ENCODE results near the gene SEMA6A.
"Not testable (repeated sequence)": the region's sequence is repeated elsewhere in the genome, so short reads cannot be mapped to it uniquely, and the experiment has no call there.

Gene SEMA6A

DNA sequence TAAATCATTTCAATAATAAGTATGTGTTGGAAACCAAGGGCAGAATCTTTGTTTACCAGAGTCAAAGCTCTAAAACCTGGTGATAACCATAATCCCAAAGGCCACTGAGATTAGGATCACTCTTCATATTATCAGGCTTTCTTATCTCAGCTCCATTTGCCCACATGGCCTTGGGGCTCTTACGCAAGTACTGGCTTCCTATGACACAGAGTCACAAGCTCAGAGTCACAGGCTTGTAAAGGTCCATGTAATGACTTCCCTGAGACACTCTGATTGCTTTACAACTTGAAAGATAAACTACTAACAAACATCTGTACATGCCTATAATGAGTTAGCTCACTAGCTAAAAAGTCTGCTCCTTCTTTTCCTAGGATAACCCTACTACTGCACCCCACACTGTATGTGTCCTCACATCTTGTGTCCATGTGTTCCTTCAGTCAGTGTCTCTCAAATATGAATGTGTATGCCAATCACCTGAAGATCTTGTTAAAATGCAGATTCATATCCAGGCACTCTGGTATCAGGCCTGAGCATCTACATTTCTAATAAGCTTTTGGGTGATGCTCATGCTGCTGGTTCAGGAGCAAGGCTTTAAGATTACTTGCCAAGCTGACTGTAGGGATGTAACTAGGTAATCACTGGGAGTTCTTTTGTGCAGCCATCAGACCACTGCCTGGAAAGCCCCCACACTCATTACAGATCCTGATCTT lies 28.4 kb downstream of the SEMA6A start:
- DNase-seq: no peak

DNA sequence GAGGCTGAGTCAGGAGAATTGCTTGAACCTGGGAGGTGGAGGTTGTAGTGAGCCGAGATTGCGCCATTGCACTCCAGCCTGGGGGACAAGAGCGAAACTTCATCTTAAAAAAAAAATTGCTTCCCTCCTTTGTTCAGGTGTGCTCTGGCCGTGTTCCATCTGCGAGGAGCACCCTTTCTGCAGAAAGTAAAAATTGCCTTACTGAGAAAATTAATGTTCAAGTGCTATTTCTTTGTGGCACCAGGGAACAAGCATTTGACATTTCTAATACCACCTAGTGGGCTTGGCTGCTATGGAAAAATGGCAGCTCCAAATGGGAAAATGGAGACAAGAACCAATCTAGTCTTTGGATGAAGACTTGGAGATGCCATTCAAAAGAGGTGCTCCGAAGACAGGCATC lies 29.2 kb downstream of the SEMA6A start:
- not testable (repeated sequence) for DNase-seq

DNA sequence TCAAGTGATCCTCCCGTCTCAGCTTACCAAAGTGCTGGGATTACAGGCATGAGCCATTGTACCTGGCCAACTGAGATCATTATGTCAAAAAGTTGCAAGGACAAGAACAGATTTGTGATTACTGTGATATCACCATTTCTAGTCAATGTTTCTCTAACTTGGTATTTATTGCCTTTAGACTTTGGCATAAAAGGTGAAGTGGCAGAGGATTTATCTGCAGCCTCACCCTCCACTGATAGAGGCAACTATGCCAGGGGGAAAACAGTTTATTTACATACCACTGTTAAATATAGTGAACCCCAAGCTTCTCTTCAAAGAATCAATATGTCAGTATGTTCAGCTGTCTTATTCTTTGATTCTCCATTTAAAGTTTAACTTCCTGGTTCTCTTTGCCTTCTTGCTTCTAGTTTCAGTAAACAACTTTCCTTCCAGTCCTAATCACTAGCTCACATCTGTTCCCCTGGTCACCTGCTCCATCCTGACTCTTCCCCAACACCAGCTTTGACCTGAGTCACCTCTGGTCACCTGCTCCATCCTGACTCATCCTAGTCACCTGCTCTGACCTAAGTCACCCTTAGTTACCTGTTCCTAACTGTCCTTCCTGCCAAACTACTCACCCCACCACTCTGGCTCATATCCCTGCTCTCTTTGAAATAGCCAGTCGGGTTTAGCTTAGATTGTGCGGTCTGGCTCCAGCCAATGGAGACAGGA lies 29.9 kb downstream of the SEMA6A start:
- no peak for DNase-seq

DNA sequence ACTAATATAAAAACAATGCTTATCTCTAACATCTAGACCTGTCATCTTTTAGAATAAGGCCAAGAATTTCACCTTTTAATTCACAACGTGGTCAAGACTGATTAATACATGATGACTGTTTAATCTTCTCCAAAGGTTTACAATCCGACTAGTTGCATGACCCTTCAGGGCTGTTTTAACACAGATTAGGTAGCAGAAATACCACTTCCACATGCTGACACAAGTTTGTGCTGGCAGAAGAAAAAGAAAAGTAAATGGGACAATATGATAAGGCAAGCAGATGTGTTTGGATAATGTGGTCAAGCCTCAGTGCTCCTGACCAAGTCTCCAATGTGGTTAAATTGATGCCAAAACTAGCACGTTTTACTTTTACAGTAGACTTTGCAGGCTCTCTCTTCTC lies 31.1 kb downstream of the SEMA6A start:
- DNase-seq: no peak

DNA sequence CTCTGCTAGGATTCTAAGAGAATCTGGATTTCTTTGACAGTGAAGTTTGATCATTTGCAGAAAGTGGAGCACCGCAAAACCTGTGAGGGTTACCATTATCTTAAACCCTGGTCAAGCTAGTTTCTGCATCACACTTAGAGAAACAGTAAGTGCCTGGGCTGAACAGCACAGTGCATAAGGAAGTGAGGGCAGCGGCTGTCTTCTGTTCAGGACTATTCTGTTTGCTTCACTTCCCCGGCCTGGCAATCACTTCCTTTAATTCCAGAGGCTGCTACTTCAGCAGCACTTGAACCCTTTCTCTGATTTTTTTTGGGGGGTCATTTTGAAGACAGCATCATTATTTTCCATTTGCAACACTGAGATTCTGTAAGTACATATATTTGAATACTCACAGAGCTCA lies 32.0 kb downstream of the SEMA6A start:
- no peak for DNase-seq

DNA sequence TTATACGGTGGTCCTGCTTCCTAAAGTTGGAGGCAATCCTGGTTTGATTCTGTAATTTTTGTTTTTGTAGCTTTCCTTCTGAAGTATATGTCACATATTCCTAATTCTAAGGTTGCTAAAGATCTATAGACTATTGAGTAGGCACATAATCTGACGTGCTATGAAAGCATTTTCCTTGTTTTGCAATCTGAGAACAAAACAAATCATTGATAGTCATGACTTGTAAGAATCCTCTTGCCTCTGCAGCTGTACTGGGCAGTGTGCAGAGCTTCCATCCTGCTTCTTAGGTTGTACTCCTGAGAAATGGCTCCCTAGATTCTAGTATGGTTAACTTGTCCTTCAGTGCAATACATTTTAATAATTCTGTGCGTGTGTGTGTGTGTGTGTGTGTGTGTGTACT lies 35.4 kb downstream of the SEMA6A start:
- no peak for DNase-seq

DNA sequence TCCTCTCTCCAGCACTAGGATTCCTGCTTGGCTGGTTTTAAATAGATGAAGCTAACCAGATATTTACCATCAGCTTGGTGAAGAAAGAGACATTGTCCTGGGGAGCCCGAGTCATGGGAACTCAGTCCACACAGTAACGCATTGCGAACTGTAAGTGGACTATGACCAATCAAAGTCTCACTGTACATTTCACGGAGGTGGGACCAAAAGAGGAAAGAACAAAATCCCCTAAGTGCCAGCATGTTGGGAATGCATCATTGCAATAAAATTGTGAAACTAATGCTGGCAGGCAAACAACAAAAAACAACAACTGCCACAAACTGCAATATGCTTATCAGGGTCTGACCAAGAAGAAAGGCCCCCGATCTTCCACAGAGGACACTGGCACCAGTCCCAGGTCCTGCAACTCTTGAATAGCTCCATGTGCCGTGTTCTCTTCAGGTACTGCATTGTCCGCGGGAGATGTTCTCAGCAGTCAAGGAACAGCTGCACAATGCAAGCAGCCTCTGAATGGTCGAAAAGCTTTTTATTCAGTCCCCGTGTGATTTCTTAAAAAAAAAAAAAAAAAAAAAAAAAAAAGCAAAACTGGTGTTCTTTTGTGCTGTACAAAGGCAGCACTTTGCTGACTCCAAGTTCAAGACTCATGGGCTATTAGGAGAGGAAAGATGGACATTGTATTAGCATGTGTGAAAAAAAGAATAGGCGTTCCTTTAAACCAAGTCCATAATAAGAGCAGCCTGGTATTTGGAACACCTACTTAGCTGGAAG lies 38.1 kb downstream of the SEMA6A start:
- no peak for DNase-seq

DNA sequence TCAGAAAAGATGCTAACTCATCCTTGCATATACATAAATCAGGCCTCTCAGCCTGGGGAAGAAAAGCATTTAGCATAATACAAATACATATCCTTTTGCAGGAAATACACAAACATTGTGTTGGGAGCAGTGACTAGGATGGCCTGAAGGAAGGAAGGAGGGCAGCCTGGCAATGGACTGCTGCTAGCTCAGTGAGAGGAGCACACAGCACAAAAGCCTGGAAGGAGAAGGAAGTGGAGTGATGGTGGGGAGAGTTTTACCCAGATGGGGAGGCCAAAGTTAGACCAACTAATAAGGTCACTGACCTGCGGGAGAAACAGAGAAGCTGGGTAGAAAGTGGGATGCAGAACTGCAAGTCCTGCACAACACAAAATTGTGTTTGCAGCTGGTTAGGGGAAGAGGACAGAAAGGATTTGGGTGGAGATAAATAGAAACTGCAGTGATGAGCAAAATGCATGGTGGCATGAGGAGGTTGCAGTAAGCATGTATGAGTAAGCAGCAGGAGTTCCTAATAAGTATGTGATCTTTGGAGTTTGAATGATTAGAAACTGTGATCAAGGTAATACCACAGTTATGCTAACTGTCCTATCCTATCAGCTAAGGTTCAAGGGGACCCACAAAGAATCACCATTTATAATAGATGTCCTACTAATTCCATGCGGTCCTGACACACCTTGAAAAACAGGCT lies 39.5 kb downstream of the SEMA6A start:
- no peak for DNase-seq

DNA sequence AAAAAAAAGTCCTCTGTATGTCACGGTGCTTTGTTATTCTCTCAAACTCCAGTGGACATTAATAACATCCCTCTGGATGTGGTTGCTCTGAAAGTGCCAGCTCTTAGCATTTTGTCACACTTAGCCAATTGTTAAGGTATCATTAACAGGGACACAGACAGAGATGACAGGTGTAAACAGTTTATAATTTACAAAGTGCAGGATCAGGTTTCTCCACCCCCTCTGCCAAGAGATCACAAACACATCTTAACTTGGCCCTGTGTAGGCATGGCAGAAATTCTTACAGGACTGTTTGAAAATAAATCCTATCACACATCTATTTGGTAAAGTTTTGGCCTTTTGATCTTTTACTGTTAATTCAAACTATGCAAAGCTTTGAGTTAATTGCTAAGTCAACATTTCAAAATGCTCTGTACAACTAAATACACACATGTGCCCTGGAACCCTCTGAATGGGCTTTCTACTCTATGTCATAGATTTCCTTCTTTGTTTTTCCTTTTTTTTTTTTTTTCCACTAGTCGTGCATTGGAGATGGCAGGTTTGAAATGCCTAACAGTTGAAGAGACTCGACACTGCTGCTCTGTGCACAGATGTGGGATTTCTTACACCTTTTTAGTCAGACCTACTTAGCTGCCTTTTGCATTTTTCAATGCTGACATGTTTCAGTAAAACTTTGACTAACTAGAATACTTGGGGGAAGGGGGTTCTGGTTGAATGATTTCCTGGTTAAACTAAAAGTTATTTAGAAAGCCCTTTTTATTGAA lies 41.7 kb downstream of the SEMA6A start:
- peak; percentile 1 for DNase-seq

DNA sequence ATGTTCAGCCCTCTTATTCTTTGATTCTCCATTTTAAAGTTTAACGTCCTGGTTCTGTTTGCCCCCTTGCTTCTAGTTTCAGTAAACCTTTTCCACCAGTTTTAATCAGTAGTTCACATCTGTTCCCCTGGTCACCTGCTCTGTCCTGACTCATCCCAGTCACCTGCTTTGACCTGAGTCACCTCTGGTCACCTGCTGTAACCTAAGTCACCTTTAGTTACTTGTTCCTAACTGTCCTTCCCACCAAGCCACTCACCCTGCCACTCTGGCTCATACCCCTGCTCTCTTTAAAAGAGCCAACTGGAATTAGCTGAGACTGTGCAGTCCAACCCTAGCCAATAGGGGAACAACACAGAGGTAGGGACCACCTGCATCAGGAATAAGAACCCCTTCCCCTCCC lies 43.0 kb downstream of the SEMA6A start:
- no peak for DNase-seq

DNA sequence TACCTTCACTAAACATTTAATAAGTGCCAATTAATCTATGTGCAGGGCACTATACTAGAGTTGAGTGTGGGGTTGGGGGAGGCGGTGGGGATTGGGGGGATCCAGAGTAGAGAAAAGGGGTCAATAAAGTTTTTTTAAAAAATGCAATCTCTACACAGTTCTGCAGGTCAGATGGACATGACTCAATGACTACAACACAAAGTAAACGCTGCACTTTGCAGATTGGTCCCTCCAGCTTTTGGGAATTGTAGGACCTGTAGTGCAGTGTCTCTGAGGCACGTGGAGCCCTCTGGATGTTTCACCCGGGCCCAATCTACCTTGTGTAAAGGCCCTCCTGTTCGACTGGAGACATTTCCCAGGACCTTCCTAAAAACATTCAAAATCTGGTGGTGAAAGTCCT lies 43.5 kb downstream of the SEMA6A start:
- DNase-seq: no peak

DNA sequence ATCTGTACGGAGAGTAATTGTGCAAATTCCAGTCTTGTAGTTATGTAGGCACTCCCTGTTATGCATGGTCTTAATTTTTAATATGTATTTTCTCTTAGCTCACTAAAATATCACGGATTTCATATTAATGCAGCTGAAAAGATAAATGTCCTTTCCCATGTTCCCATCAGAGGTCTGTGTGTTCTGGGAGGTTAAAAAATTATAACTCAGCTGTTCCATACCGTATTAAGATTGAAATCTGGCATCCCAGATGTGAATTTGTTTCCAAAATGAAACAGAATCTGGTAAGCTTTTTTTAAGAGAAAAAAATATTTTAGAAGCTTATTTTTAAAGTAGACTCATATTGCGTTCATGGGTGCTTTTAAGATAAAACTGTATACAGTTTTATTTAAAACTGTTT lies 44.3 kb downstream of the SEMA6A start:
- no peak for DNase-seq

DNA sequence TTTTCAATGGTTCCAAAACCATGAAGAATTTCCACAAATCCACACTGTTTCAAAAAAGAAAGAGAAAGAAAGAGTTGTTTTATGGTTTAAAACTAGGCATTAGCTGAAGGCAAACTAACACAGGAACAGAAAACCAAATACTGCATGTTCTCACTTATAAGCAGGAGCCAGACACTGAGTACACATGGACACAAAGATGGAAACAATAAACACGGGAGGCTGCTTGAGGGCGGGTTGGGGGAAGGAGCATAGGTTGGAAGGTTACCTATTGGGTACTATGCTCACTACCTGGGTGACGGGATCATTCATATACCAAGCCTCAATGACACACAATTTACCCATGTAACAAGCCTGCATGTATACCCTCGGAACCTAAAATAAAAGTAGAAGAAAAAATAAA lies 45.0 kb downstream of the SEMA6A start:
- no peak for DNase-seq

DNA sequence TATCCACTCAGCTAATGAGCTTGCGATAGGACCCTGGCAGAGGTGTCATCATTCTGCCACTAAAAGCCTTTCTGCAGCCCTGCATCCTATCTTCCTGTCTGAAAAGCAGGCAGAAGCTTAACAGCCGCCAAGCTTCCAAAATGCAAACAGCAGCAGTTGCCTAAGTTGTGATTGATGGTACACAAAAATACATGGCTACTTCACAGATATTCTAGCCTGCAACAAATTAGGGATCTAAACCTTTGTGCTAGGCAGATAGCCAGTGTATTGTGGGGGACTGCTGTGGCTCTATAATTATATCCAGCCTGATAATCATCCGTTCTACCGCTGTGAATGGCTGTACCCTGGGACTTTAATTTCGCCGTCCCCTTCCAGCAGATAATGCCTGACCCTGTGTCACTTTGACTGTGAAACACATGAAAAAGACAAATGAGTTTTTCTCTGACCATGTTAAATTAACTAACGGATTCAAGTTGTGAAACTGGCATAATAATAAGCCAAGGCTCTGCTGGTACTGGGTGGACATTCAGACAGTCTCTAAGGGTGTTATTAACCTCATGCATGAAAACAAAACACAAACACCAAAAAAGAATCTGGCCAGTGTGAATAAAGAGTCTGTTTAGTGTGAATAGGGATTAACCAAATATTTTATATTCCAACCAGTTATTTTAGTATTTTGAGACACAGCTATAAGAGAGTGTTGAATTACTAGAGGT lies 45.9 kb downstream of the SEMA6A start:
- peak; percentile 1 for DNase-seq

DNA sequence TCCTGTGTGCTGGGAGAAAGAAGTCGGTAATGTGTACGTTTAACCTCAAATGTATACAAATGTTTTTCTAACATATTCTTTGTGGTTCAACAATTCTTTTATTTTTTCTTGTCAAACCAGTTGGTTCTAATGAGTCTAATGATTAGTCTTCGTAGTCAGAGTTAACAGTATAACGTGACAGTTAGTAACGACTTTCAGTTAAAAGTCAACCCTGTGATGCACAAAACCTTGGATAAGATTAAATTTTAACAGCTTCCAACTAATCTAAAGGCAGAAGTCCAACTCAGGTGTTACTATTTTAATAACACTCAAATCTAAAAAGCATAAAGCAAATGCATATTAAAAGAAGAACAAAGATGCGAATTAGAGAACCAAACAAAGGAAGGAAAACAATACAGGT lies 47.0 kb downstream of the SEMA6A start:
- DNase-seq: no peak

DNA sequence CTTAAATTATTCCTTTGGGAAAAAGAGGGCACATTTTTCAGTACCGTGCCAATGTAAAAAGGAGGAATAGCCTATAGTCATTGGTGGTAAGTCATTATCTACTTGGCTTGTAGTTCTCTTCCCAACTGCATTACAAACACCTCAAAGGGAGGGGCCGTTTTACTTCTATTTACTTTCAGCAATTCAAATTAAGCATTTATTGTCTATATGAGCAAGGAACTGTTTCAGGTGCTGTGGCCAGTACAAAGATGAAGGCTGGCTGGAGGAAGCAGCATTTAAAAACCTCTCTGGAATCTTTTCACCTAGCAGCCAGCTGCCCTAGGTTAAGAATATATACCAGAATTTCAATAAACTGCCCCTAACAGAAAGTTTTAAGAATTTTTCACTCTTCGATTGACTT lies 48.9 kb downstream of the SEMA6A start:
- DNase-seq: no peak

DNA sequence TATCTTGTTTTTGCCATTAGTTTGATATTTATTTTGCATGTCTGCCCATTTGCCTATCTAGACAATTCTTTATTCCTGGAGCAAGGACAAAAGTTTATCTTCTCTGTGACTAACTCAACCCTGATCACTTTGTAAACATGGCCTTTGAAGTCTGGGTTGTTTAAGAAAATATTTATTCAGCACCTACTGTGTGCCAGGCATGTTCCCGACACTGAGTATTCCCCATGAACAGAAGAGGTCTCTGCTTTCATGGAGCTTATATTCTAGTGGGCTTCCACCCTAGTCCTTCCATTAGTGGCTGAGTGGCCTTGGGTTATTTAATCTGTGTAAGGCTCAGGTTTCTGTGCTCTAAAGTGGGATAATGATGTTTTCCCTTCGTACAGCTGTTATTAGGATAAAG lies 49.7 kb downstream of the SEMA6A start:
- no peak for DNase-seq

DNA sequence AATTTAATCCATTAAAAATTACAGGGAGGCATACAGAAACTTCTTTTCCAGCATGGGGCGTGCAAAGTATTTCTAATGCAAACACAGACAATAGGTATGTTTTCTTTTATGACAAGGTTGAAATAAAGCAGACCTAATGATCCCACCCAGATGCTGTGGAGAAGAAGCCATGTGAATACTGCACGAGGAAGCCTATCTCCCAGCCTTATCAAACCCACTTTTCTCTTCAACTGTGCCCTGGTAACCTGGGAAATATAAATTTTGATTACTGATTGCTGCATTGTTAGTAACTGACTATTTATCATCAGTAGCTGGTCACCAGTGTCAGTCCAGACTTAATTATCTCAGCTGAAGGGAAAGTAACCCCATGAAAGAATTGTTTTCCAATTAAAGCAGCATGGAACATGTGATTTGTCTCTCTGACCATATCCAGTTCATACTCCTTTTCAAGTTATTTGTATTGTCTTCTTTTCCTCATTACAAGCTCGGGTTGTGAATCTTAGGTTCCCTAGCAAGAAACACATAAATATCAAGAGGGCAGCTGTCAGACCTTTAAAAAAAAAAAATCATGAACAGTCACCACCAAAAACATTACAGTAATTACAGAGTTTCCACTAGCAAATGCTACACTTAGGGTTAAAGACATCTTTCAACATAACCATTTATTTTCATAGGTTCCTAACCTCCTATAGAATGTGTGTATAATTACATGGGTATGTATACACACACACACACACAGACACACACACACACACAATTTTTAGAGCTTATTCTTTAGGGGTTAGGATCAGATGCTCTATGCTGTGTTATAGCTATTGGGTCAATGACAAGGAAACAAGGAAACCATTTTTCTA lies 50.3 kb downstream of the SEMA6A start:
- no peak for DNase-seq

DNA sequence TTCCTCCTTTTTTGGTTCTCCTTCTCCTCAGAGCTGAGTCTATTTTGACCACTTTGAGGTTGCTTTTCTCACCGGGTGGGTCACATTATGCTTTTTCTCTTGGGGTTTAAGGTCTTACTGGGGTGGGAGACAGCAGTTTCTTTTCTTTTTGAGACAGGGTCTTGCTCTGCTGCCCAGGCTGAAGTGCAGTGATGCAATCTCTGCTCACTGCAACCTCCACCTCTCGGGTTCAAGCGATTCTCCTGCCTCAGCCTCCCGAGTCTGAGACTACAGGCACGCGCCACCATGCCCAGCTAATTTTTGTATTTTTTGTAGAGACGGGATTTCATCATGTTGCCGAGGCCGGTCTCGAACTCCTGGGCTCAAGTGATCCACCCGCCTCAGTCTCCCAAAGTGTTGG lies 51.4 kb downstream of the SEMA6A start:
- DNase-seq: not testable (repeated sequence)

DNA sequence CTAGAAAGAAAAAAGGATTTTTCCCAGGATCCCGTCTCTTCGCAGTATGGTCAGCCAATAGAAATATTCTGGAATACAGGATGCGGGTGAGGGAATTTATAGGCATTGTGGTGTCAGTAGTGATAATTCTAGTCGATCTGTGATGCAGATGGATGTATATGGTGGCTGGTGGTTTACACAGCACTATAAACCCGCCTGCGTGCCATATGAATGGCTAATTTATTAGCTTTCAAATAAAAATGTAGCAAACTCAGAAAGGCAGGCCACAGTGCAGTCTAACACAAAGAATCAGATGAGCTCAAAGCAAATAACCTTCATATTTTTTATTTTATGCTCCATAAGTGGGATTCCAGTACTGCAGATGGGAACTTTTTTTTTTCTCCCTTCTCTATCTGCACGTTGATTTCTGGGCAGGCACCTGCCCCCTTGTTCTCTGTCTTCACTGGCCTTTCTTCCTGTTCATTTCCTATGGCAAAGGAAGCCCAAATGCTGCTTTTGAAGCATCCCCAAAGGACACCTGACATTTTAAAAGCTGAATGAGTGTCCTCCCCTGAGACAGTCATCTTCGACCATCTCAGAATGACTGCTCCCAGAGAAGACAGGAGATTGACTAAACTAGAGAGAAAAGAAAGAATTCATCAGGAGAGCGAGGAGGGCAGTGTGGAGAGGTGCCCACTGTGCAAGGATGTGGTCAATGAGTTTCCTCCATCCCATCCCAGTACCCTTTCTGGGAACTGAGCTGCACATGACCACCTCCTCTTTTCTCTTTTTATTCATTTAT lies 52.1 kb downstream of the SEMA6A start:
- DNase-seq: no peak
